DMS153 (cell line): ENCODE data around the gene TAB2.
"Not testable (repeated sequence)": the region's sequence is repeated elsewhere in the genome, so short reads cannot be mapped to it uniquely, and the experiment has no call there.

Source experiments
- DNase-seq: peaks from one replicate; lab custom pipeline; 2025; lab: John Stamatoyannopoulos, UW

The TAB2 gene

GRCh38 chr6:149311766-149312165, 5.7 kb upstream of the TAB2 start:
- no peak for DNase-seq

DNA sequence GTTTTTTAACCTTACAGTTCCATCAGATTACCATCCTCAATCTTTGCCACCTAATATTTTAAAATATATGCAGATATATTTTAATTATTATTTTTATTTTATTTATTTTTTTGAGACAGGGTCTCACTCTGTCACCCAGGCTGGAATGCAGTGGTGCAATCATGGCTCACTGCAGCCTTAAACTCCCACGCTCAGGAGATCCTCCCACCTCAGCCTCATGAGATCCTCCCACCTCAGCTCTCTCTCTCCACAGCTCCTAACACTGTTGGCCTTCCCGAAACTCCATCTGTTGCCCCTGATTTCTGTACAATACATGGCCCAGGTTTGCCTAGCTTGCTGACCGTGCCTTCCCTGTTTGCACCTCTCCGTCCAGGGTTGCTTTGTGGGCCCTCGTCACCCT, 4.4 kb upstream of the TAB2 start:
- no peak for DNase-seq

DNA sequence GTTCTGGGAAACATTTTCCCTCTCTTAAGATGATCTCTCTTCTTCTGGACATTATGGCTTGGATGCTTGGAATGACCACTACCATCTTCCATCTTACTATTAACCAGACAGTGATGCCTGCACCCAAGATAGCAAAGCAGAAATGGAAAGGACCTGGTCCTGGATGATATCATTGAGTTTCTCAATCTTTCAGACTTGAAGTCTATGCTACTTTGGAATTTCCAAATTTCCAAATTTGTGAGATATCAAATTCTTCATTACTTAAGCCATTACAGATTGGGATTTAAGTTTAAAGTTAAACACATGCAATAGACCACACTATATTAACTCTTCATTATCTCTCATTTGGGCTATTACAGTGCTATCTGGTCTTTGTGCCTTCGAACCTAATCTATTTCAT, 3.7 kb upstream of the TAB2 start:
- no peak for DNase-seq

GRCh38 chr6:149314325-149314905, 3.1 kb upstream of the TAB2 start:
- no peak for DNase-seq

DNA sequence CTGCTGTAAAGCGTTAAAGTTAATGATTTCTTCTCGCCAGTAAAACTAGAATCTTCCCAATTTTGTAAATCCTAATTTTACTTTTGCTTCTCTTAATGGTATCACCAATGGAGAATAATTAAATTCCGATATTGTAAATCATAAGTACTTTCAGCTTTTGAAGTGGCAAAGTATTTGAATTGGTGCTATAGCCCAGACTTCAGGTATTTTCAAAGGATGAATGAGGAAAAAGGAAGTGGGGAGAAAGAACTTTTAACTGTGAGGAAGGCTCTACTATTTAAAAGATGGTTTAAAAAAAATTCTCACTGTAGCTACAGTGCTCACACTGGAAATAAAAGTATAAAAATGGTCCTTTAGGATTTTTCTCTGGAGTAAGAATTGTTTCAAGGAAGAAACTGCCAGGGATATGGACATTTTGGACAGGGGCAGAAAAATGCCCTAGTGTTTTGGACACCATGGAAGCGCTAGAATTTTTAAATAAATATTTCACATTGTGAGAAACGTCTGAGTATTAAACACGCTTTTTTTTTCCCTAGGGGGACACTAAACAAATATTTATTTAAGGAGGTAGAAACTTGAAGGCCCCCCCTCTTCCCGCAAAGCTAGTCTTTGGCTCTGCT, 1.3 kb upstream of the TAB2 start:
- no peak for DNase-seq

- DNase-seq, result peak; percentile 85
These were observed 520 bp upstream of the TAB2 start for GRCh38 chr6:149316740-149317643.

DNA sequence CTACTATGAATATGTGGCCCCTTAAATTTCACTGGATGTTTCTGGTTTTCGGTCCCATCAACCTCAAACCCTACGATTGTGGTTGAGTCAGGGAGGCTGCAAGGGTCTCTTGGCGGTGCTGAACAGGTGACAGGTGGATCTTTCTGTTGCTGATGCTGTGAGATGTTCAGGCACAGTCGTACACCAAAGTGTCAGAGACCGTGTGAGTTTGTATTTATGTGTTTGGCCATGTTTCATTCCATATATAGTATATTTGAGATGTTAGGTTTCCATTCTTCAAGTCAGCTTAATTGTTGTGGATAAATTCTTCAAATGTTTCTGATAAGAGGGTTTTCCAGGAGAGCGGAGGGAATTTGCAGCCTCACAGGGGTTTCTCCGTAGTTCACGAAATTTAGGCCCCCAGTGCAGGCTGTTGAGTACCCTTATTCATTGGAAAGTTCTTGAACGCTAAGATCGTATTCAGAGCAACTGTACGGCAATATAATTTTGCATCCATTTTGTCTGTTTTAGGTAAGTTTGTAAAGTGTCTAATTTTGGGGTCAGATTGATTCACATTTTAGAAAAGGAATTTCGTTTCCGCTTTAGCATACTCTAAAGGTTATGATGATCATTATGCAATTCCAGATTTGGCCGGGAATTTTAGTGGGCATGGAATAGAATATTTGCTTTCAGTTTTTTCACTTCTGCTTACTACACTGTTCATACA, 1.2 kb downstream of the TAB2 start:
- no peak for DNase-seq

- no peak for DNase-seq
These were observed 1.9 kb downstream of the TAB2 start for GRCh38 chr6:149319422-149319821.

DNA sequence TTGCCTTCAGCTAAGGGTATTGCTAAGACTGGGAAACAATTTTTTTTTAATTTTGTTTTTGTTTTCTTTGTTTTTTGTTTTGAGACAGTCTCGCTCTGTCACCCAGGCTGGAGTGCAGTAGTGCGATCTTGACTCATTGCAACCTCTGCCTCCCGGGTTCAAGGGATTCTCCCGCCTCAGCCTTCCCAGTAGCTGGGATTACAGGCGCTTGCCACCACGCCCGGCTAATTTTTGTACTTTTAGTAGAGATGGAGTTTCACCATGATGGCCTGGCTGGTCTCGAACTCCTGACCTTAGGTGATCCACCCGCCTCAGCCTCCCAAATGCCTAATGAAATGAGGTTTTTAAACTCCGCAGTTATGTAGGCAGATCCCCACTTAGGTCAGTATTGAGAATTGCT, 2.5 kb downstream of the TAB2 start:
- not testable (repeated sequence) for DNase-seq

DNA sequence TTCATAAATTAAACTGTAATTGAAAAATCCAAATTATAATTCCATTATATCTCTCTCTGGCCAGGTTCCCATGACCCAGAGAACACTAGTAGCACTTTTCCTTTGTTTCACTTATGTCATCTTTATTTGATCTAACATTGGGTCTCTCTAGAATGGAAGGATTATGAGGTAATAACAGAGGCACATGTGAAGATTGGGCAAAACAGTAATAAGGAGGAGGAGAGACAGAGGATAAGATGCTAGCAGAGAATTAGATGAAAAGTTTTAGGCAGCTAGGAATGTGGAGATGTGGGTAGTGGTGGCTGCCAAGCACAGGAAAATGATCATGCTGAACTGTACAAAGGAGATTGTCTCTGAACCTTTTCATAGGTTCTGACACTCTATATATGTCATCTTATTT, 3.3 kb downstream of the TAB2 start:
- no peak for DNase-seq

GRCh38 chr6:149323353-149323752, 5.8 kb downstream of the TAB2 start:
- DNase-seq, result no peak

DNA sequence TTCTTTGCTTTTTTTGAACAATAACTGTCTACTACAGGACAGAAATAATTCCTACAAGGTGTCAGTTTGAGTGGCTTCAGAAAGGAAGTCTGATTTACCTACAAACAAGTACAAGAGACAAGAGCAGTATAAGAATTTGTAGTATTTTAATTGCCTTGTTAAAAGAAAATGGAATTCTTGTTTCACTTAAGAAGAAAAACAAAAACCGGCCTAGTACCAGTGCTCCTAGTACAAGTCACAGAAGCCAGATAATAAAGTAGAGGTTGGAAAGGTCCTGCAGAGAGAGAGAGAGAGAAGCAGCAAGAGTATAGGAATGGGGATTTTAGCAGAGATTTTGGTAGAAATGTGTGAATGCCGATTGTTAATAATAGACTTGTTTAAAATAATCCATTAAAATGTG, 6.4 kb downstream of the TAB2 start:
- DNase-seq, result no peak

DNA sequence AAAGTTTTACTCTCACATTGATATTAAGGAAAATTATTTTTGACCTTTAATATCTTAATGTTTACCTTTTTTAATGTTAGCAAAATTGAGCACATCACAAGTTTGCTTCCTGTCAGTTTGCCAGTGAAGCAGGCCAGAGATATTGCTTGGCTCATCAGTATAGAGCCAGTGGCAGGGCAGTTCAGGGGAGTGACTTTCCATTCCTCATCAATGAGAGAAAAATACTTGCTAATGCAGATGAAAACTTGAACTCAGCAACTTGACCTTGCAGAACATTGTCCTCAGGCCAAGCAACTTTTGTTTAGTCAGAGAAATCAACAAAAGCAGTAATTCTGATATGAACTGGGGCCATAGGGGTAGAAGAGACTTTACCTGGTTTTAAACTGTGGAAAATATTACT, 6.9 kb downstream of the TAB2 start:
- DNase-seq, result no peak

- DNase-seq, result no peak
These were observed 8.2 kb downstream of the TAB2 start for GRCh38 chr6:149325648-149326236.

DNA sequence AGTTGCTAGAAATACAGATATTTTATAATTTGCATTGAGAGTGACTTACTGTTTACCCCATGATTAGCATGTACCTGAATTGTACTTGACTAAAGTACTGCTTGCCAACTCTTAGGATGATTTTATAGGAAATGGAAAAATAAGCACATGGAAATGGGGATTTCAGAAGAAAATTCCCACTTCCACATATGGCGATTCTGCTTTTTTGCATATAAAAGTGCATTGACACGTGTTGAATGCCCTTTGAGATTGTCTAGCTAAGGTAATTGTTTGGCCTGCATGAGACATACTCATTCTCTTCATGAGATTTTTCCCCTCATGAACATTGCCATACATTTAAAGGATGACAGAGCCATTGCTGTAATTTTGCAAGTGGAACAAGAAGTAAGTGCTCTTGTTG, 10.1 kb downstream of the TAB2 start:
- no peak for DNase-seq

DNA sequence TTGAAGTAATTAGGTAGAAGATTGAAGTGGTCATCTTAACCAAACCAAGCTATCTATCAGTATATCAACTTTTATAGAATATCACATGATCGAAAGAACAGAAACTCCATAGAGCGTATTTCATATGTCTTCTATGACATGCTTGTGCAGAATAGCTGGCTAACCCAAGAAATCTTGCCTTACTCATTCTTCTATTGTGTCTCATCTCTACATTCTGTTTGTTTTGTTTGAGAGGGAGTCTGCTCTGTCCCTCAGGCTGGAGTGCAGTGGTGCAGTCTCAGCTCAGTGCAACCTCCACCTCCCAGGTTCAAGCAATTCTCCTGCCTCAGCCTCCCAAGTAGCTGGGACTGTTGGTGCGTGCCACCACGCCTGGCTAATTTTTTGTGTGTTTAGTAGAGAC, 10.6 kb downstream of the TAB2 start:
- DNase-seq, result no peak

- DNase-seq, result no peak
These were observed 12.0 kb downstream of the TAB2 start for GRCh38 chr6:149329529-149329928.

- DNase-seq, result no peak
These were observed 12.6 kb downstream of the TAB2 start for GRCh38 chr6:149330133-149330532.

GRCh38 chr6:149331043-149331807, 13.7 kb downstream of the TAB2 start:
- no peak for DNase-seq

GRCh38 chr6:149331871-149332270, 14.4 kb downstream of the TAB2 start:
- DNase-seq, result no peak

GRCh38 chr6:149332602-149333265, 15.2 kb downstream of the TAB2 start:
- DNase-seq, result peak; percentile 85
